IMR-90 (cell line): ENCODE data around the gene CRHBP.

Experiments
- CHD1 ChIP-seq: IDR thresholded peaks from 2 replicates; pipeline ENCODE4 v1.6.1; 2012; ENCODE audit warnings: low read depth, low read length, improper control_type of control experiment
- CTCF ChIP-seq: conservative IDR thresholded peaks from 2 replicates; pipeline ENCODE4 v1.5.1; 2012; ENCODE audit warnings: mild to moderate bottlenecking, low read depth, low read length, improper control_type of control experiment
- FOS ChIP-seq: fragments of 150-350 bp; IDR thresholded peaks from 2 replicates; pipeline ENCODE4 v1.6.1; 2016; ENCODE audit warnings: low read depth, low read length
- SMC3 ChIP-seq: fragments of 150-350 bp; IDR thresholded peaks from 2 replicates; pipeline ENCODE4 v1.6.1; 2016; ENCODE audit warnings: low read depth, mild to moderate bottlenecking, antibody characterized with exemption, low read length, moderate library complexity

- TF ChIP-seq CTCF, result no peak
- no peak for TF ChIP-seq SMC3
- no peak for TF ChIP-seq CHD1
- no peak for TF ChIP-seq FOS
These were observed 9.8 kb upstream of the CRHBP start for GRCh38 chr5:76943006-76943405.
